Stimulated activated CD8-positive, alpha-beta memory T cell treated with anti-CD3 and anti-CD28 coated beads, Interleukin-15, amount 100 ng/mL, for 4 hours (primary cell): ENCODE data around the gene BCAS3.
"Not testable (repeated sequence)": the region's sequence is repeated elsewhere in the genome, so short reads cannot be mapped to it uniquely, and the experiment has no call there.

Source experiments
- DNase-seq, 2 donors: peaks; one replicate each; pipeline ENCODE4 v3.0.0-alpha.2; 2020; ENCODE audit warnings: low read depth in 2 of 2

BCAS3 gene

DNA sequence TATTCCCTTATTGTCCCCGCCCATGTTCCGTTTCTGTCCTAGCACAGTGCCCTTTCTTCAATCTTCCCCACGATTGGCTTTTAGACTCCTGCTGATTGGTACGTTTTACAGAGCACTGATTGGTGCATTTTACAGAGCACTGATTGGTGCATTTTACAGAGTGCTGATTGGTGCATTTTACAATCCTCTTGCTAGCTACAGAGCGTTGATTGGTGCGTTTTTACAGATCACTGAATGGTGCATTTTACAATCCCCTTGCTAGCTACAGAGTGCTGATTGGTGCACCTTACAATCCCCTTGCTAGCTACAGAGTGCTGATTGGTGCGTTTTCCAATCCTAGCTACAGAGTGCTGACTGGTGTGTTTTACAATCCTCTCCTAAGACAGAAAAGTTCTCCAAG is 3.0 kb upstream of the BCAS3 start:
- DNase-seq, result not testable (repeated sequence)

DNA sequence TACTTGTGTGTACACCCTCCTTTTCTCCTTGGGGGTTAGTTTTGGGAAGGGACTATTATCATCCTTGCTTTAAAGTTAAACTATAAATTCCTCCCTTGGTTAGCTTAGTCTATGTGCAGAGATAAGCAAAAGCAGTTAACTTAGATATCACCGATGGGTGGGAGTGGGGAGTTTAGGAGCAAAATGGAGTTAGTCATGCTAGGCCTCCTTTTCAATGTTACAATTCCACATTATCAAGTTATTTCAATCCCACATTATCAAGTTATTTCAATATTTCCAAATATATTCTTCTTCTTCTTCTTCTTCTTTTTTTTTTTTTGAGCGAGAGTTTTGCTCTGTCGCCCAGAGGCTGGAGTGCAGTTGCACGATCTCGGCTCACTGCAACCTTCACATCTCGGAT is 1.7 kb upstream of the BCAS3 start:
- DNase-seq, result no peak

GRCh38 chr17:60676758-60677307 is 818 bp upstream of the BCAS3 start:
- no peak for DNase-seq

DNA sequence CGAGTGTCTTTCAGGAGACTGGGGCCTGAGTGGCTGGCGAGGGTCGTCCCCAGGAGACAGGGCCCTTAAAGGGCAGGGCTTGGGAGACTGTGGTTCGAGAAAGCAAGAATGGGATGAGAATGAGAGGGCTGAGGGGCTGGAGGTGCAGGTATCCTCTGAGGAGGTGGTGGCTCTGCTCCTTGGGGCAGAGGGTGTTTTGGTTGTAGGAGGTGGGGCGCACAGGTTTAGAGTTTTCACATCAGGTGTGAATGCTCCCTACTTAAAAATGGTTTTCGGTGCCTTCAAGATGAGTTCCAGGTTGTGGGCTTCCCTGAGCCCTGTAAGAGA is 430 bp downstream of the BCAS3 start:
- no peak for DNase-seq

DNA sequence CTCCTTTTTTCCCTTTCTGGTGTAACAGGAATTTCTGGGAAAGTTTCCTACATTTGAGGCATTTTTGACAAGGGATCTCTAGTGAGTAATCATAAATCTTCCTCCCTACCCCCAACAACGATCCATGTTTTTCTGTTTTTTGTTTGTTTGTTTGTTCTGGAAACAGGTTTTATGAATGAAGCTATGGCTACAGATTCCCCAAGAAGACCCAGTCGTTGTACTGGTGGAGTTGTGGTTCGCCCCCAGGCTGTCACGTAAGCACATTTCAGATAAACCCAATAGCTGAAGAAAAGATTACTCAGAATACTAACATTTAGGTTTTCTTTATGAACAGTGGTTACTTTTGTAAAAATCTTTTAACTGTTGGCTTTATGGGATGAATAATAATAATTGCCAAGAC is 1.6 kb downstream of the BCAS3 start:
- DNase-seq, result no peak

DNA sequence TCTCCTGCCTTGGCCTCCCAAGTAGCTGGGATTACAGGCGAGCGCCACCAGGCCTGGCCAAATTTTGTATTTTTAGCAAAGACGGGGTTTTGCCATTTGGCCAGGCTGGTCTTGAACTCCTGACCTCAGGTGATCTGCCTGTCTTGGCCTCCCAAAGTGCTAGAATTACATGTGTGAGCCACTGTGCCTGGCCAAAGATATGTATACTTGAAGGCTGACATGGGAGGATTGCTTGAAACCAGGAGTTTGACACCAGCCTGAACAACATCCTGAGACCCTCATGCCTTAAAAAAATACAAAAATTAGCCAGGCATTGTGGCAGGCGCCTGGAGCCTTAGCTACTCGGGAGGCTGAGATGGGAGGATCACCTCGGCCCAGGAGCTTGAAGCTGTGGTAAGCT is 3.1 kb downstream of the BCAS3 start:
- no peak for DNase-seq

DNA sequence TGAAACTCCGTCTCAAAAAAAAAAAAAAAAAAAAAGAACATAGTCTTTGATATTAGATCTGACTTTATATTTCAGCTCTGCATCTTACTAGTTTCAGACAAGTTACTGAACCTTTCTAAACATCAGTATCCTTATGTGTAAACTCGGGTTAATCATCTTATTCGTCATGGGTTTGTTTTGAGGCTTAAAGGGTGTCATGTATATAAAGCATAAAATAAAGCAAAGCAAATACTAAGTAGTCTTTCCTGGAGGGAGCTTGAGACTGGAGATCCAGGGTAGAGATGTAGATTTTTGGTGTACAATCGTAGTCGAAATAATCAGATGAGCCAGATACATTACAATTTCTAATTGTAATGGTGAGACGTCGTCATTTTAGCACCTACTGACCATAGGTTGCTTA is 7.8 kb downstream of the BCAS3 start:
- DNase-seq, result no peak

DNA sequence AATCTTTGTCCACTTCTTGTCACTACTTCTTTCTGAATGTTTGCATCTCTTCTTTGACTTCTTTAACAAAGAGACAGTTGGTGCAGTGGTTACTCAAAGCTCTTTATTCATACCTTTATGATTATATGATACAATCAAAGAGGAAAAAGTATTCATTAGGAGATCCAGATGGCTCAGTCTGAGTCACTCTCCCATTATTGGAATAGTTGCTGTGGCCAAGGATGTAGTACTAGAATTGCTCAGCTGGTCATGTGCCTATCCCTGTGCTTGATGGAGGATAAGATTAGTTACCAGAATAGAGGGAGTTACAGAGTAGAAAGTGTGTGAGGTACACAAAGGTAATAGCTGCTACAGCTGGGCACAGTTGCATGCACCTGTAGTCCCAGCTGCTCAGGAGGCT is 18.3 kb downstream of the BCAS3 start:
- DNase-seq, result no peak

GRCh38 chr17:60699090-60699489 is 21.4 kb downstream of the BCAS3 start:
- DNase-seq, result no peak

DNA sequence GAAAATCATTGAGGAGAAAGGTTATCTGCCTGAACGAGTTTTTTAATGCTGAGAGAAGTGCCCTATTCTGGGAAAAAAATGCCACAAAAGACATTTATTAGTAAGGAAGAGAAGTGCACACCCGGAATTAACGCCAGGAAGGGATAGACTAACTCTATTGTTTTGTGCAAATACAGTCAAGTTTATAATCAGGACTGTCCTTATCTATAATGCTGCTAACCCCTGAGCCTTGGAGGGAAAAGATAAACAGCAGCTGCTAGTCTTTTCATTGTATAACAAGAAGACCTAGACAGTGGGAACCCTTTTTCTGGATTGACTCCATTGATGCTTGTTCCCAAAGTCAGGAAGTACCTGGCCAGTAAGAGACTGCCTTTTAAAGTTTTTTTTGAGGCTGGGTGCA is 26.5 kb downstream of the BCAS3 start:
- DNase-seq, result no peak

DNA sequence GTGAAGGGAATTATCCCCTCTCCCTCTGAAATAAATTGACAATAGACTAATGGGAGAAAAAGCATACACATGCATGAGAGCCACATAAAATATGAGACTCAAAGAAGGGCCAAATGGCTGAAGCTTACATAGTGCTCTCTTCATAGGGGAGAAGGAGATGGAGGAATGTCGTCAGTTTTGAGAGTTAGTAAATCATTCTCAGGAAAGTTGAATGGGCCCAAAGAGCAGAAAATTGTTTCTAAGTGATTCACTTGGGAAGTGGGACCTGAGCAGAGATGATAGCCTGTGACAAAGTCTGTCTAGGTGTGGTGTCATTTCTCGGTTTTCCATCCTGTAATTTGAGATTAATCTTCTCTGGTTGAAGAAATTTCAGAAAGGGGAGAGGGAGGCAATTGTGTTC is 35.0 kb downstream of the BCAS3 start:
- no peak for DNase-seq

DNA sequence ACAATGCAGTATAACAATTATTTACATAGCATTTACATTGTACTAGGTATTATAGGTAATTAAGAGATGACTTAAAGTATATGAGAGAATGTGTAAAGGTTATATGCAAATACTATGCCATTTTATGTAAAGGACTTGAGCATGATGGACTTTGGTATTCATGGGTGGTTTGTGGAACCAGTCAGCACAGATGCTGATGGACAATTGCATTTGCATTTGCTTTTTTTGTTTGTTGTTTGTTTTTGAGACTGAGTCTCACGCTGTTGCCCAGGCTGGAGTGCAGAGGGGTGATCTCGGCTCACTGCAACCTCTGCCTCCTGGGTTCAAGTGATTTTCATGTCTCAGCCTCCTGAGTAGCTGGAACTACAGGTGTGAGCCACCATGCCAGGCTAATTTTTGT is 36.0 kb downstream of the BCAS3 start:
- DNase-seq, result no peak

DNA sequence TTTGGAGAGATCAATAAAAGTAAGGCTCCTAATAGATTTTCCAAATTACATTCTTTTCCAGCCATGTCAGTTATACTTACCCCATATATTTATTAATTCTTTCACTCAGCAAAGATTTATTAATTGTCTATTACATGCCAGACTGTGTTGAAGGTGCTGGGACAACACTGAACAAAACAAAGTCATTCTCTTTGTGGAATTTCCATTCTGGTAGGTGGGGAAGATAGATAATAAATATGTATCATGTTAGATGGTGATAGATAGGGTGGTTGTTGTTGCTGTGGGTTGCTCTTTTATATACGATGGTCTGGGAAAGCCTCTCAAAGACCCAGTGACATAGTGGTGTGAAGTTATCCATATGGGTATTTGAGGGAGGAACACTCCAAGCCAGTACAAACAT is 39.1 kb downstream of the BCAS3 start:
- no peak for DNase-seq

DNA sequence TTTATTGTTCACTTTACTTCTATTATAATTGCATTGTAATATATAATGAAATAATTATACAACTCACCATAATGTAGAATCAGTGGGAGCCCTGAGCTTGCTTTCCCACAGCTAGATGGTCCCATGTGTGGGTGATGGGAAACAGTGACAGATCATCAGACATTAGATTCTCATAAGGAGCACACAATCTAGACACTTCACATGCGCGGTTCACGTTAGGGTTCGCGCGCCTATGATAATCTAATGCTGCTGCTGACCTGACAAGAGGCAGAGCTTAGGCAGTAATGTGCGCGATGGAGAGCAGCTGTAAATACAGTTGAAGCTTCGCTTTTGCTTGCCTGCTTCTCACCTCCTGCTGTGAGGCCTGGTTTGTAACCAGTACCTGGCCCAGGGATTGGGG is 40.2 kb downstream of the BCAS3 start:
- no peak for DNase-seq

DNA sequence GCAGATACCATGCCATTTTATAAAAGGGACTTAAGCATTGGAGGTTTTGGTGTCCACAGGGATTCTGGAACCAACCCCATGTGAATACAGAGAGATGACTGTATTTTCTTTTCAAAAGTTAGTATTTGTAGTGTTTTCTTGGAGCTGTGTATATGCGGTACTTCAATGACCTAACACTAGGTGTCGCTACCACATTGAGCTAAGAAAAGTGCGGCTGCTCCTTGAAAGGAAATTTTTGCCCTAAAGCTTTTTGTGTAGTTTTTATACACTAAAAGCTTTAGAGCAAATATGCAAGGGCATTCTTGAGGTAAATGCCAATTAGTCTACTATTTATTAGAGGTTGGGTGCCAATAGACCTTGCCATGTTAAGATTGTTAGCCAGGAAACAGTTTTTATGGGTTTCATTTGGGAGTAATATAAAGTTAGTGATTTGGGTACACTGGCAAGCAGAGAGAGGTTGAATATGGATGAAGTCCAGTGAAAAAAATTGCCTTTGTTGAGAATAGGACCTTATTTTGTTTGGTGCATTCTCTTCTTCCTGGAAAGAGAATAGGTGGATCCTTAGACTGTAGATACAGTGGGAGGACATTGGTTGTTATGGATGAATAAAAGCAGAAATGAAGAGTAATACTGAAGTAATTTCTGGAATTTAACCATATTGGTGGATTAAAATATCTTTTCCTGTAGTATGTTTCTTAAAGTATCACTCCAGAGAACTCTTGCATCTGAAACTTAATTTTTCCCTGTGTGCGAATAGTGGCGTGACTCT is 43.3 kb downstream of the BCAS3 start:
- DNase-seq, result peak in 1 of 2 donors; percentile 6

DNA sequence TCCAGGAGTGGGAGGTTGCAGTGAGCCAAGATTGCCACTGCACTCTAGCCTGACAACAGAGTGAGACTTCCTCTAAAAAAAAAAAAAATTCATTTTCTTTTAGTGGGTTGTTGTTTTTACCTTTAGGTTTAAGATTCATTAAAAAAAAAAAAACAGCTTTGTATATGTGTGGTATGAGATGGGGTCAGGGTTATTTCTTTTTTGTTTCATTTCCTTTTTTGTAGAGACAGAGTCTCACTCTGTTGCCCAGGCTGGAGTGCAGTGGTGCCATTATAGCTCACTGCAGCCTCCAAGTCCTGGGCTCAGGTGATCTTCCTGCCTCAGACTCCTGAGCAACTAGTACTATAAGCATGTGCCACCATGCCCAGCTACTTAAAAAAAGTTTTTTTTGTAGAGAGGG is 47.0 kb downstream of the BCAS3 start:
- no peak for DNase-seq

DNA sequence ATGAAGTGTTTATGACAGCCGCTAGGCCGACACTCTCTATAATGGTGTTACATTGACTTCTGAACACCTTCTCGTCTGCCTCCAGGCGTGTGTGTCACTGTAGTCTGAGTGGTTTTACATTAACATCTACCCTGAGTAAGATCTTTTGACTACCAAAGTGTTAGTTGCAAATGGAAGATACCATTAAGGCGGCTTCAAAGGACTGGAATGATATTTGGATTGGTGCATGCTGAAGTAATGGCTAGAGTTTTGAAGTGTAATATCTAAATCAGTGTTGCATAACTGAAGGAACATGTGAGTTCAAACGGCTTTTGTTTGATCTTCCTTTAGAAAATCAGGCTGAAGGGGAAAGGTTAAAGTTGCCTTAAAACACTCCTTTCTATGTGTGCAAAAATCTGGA is 52.2 kb downstream of the BCAS3 start:
- no peak for DNase-seq

- no peak for DNase-seq
Measured at GRCh38 chr17:60730273-60730672, 52.6 kb downstream of the BCAS3 start.

- DNase-seq, result no peak
Measured at GRCh38 chr17:60738287-60738686, 60.6 kb downstream of the BCAS3 start.

GRCh38 chr17:60740584-60740983 is 62.9 kb downstream of the BCAS3 start:
- no peak for DNase-seq

DNA sequence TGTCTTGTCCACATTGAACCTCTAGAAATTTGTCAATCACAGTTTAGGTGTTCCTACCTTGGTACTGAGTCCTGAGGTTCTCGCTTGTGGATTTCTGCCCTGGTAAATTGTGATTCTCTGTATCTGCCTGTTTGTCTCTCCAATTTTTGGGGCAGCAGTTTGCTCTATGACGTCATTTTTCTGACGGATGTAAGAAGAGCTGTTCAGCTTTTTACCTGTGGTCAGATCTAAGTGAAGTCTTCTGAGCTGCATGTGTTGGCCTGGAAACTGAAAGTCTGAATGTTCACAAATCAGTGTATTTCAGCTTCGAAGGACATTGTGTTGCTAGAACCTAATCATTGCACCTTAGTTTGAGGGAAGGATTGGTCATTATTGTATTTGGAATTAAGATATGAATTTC is 63.4 kb downstream of the BCAS3 start:
- DNase-seq, result no peak

GRCh38 chr17:60743282-60743681 is 65.6 kb downstream of the BCAS3 start:
- DNase-seq, result no peak

DNA sequence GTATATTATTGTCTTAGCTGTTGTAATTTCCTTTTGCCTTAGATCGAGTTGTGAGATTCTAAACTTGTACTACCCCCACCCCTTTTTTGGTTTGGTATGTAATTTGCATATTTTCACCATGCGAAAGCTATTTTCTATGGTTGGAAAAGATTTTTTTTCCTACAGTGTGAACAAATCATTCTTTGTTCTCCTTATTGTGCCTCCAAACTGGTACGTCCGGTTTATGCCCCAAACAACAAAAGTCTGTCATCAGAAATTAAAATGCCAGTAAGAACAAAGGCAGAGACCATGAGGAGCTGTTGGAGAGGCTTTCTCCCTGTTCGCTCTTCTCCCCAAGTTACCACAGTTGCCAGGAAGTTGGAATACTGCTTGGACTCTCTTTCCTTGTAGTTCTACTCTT is 66.1 kb downstream of the BCAS3 start:
- DNase-seq, result no peak

DNA sequence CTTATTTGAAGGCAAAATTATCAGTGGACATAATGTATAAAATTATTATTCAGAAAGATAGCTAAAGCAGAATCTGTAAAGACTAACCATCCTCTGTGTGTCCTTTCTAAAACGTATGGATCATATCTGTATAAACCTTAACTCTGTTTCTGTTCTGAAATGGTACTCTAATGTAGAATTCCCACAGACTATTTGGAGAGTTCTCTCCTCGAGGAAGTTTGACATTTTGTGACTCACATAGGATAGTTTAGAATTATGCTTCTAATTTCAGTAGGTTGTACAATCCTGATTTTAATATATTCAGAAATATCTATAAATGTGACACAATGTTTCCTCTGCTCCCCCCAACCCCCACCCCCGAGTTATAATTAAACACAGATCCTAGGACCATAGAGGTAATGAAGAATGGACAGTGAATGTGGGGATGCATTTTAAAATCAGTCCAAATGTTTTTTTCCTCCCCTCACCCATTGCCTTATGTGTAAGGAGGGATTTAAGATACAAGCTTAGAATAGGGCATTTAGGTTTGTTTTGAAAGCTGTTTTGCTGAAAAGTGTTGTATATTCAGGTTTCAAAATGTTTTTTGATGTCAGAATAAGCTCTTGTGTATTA is 66.8 kb downstream of the BCAS3 start:
- DNase-seq, result no peak
